ENCODE results near the gene KCNH2.
A peak's percentile ranks its signal among the peaks of the same experiment; 100 is the strongest.
"Not testable (repeated sequence)": the region's sequence is repeated elsewhere in the genome, so short reads cannot be mapped to it uniquely, and the experiment has no call there.

KCNH2 gene

GRCh38 chr7:150978126-150978789 lies at the start of gene KCNH2:
Gene KCNH2, minus strand, starts transcription at chr7:150978321. Its CDS starts 408 bp downstream, at chr7:150977913.
- peaks cover 23 to 38% of the 10 kb centered on the region in 2 donors for H3K4me1 Mint-ChIP-seq
- H3K4me3 Mint-ChIP-seq = peak within 1 kb of the TSS; percentile 70 to 81
- H3K36me3 Mint-ChIP-seq = peaks cover 3 to 4% of the 10 kb centered on the region in 2 donors
- DNase-seq (no peak), ATAC-seq (replicated peaks) (no peak)
- H3K27ac Mint-ChIP-seq = peak within 1 kb of the TSS; percentile 56
- H3K9me3 Mint-ChIP-seq = peaks cover 0 to 4% of the 10 kb centered on the region in 2 donors
- H3K27me3 Mint-ChIP-seq = peaks cover 61 to 79% of the 10 kb centered on the region in 2 donors

DNA sequence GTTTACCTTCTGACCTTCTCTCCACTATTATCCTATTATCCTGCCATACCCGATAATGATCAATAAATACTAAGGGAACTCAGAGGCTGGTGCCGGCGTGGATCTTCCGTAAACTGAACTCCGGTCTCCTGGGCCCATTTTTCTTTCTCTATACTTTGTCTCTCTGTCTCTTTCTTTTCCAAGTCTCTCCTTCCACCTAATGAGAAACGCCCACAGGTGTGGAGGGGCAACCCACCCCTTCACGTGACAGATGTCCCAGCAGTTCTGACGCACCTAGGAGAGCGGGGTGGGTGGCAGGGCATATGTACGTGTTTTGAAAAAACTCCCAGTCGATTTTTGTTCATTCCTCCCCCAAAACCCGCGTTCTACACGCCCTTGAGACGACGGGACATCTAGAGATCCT lies 49.6 kb upstream of the KCNH2 start:
- H3K36me3 Mint-ChIP-seq = peaks cover 10 to 14% of the 10 kb centered on the region in 2 donors
- peaks cover 16 to 22% of the 10 kb centered on the region in 2 donors for H3K27me3 Mint-ChIP-seq
- not testable (repeated sequence) for H3K9me3 Mint-ChIP-seq, DNase-seq
- peak overlapping the region; percentile 97 for H3K27ac Mint-ChIP-seq
- H3K4me1 Mint-ChIP-seq = peaks cover 17 to 29% of the 10 kb centered on the region in 2 donors
- ATAC-seq (replicated peaks) = peak; percentile 5 to 15
- peak overlapping the region; percentile 92 to 98 for H3K4me3 Mint-ChIP-seq

DNA sequence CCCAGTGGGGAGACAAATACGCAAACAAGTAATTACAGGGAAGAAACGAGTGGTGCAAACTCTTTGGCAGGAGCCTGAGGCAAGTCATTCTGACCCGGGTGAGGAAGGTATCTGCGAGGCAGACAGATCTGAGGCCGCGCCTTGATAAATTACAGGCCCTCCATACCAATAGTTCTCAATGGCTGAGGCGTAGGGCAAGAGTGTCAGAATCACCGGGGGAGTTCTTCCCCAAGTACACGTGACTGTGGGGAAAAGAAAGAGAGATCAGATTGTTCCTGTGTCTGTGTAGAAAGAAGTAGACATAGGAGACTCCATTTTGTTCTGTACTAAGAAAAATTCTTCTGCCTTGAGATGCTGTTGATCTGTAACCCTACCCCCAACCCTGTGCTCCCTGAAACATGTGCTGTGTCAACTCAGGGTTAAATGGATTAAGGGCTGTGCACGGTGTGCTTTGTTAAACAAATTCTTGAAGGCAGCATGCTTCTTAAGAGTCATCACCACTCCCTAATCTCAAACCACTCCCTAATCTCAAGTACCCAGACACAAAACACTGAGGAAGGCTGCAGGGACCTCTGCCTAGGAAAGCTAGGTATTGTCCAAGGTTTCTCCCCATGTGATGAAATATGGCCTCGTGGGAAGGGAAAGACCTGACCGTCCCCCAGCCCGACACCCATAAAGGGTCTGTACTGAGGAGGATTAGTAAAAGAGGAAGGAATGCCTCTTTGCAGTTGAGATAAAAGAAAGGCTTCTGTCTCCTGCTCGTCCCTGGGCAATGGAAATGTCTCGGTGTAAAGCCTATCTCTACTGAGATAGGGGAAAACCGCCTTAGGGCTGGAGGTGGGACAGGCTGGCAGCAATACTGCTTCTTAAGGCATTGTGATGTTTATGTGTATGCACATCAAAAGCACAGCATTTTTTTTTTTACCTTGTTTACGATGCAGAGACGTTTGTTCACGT lies 48.9 kb upstream of the KCNH2 start:
- not testable (repeated sequence) for H3K9me3 Mint-ChIP-seq; ATAC-seq (replicated peaks); DNase-seq
- H3K4me1 Mint-ChIP-seq = peaks cover 16 to 27% of the 10 kb centered on the region in 2 donors
- H3K4me3 Mint-ChIP-seq = peak overlapping the region; percentile 92 to 98
- H3K36me3 Mint-ChIP-seq = peaks cover 9 to 12% of the 10 kb centered on the region in 2 donors
- peak overlapping the region; percentile 97 for H3K27ac Mint-ChIP-seq
- peaks cover 16 to 23% of the 10 kb centered on the region in 2 donors for H3K27me3 Mint-ChIP-seq

- Mint-ChIP-seq H3K4me1 (peaks cover 14 to 22% of the 10 kb centered on the region in 2 donors), H3K4me3 (no peak overlapping the region), H3K27ac (no peak overlapping the region), H3K27me3 (peaks cover 21 to 32% of the 10 kb centered on the region in 2 donors), H3K9me3 (no peaks in the 10 kb centered on the region), H3K36me3 (peaks cover 4 to 9% of the 10 kb centered on the region in 2 donors)
- ATAC-seq (replicated peaks) = no peak
- DNase-seq = no peak
Measured at GRCh38 chr7:151025924-151026671, 48.0 kb upstream of the KCNH2 start.

DNA sequence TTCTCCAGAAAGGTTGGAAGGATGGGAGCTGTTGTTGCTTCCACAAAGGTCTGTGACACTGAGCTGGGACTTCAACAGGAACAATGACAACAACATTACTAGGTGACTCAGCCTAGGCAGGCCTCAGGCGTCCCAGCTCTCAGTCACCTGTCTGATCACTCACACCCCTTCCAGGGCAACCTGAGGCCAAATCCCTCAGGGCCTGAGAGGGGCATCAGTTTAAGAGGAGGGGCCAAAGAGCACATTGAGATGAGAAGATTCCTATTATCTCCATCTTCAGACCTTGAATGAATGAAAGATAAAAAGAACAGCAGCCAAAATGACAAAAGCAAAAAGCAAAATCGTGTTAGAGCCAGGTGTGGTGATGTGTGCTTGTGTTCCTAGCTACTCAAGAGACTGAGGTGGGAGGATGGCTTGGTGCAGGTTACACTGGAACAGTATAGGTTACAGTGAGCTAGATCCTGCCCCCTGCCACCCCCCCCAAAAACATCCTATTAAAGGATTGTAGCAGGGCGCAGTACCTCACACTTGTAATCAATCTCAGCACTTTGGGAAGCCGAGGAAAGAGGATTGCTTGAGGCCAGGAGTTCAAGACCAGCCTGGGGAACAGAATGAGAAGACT lies 46.4 kb upstream of the KCNH2 start, which contains the start of gene ATG9B:
Gene ATG9B, minus strand, starts transcription at position 60 of the 622 bp plus-strand sequence. CDS start 71 bp downstream, outside the sequence.
- H3K9me3 Mint-ChIP-seq = no peaks in the 10 kb centered on the region
- peaks cover 36 to 47% of the 10 kb centered on the region in 2 donors for H3K27me3 Mint-ChIP-seq
- H3K27ac Mint-ChIP-seq = no peak within 1 kb of the TSS
- peaks cover 4% of the 10 kb centered on the region in 2 donors for H3K36me3 Mint-ChIP-seq
- ATAC-seq (replicated peaks) (no peak), DNase-seq (no peak)
- H3K4me3 Mint-ChIP-seq = no peak within 1 kb of the TSS
- H3K4me1 Mint-ChIP-seq = peaks cover 12 to 22% of the 10 kb centered on the region in 2 donors

DNA sequence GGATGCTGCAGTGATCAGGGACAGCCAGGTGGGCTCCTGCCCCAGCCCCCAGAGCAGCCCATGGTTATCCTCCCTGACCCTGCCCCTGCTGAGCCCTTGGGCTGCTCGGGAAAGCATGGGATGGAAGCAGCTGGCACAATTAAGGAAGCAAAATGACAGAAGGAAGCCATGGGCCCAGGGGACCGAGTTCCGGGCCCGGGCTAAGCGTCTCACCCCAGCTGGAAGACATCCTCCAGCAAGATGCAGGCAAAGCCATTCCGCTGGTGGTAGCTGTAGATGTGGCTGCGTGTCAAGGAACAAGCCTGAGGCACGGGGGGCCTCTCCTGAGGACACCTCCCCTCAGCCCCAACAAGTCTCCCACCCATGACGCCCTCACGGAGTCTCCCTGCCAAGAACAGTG lies 45.1 kb upstream of the KCNH2 start:
- H3K9me3 Mint-ChIP-seq = no peaks in the 10 kb centered on the region
- no peak for ATAC-seq (replicated peaks)
- no peak overlapping the region for H3K4me3 Mint-ChIP-seq
- H3K27me3 Mint-ChIP-seq = peaks cover 48 to 60% of the 10 kb centered on the region in 2 donors
- no peak overlapping the region for H3K27ac Mint-ChIP-seq
- DNase-seq = no peak
- no peaks in the 10 kb centered on the region for H3K36me3 Mint-ChIP-seq
- peaks cover 14 to 24% of the 10 kb centered on the region in 2 donors for H3K4me1 Mint-ChIP-seq

DNA sequence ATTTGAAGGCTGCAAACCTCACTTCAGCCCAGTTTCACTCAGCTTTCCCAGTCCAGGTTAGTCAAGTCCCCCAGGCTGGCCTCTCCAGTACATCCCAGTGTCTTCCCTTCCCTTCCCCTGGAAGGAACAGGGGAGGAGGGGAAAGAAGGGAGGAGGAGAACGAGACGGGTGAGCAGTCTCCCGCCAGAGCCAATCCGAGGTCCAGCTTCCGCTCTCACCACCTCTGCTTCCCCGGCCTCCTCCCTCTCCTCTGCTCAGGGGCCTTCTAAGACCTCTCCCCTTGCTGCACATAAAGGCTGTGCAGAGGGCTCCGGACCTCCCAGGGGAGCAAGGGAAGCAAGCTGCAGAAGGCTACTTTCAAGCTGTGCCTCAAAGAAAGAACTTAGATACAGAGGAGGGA lies 42.1 kb upstream of the KCNH2 start:
- Mint-ChIP-seq H3K4me3 (peak overlapping the region in 1 of 2 donors; percentile 37), H3K36me3 (no peaks in the 10 kb centered on the region), H3K9me3 (no peaks in the 10 kb centered on the region), H3K27me3 (peaks cover 58 to 68% of the 10 kb centered on the region in 2 donors), H3K4me1 (peaks cover 22 to 31% of the 10 kb centered on the region in 2 donors), H3K27ac (no peak overlapping the region)
- no peak for ATAC-seq (replicated peaks)
- no peak for DNase-seq

- DNase-seq (no peak), ATAC-seq (replicated peaks) (no peak)
- H3K4me3 Mint-ChIP-seq = peak overlapping the region; percentile 76 to 77
- no peaks in the 10 kb centered on the region for H3K36me3 Mint-ChIP-seq
- peaks cover 54 to 66% of the 10 kb centered on the region in 2 donors for H3K27me3 Mint-ChIP-seq
- no peak overlapping the region for H3K27ac Mint-ChIP-seq
- H3K9me3 Mint-ChIP-seq = peaks cover 0 to 1% of the 10 kb centered on the region in 2 donors
- H3K4me1 Mint-ChIP-seq = peaks cover 28 to 42% of the 10 kb centered on the region in 2 donors
Measured at GRCh38 chr7:151019130-151019447, 41.0 kb upstream of the KCNH2 start.

DNA sequence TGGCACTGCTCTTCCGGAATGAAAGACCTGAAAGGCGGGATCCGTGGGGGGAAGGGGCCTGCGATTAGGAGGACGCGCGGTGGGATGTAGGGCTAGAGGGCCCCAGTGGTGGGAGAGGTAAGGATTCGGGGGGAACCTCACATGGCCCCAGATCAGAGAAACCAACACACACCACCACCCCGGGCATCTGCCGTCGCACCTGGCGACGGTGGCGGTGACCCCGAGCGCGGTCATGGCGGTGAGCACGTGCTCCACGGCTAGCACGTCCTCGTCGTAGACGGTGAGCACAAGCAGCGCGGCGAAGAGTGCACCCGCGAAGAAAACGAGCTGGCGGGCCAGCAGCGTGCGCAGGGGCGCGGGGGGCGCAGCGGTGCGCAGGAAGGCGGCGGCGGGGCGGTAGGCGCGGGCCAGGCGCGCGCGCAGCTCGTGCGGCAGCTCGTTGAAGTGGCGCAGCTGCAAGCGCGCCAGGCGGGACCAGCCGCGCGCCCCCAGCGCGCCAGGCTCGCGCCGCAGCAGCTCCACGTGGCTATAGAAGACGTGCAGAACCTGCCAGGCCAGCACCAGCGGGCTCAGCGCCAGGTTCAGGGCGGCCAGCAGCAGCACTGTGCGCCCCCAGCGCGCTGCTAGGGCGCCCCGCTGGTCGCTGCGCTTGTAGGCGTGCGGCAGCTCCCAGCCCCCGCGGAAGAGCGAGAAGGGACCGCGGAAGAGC lies 40.5 kb upstream of the KCNH2 start:
- DNase-seq (no peak), ATAC-seq (replicated peaks) (peak; percentile 35 to 39)
- Mint-ChIP-seq H3K36me3 (no peaks in the 10 kb centered on the region), H3K27me3 (peaks cover 55 to 64% of the 10 kb centered on the region in 2 donors), H3K4me3 (peak overlapping the region; percentile 77 to 86), H3K4me1 (peaks cover 28 to 47% of the 10 kb centered on the region in 2 donors), H3K27ac (peak overlapping the region; percentile 93), H3K9me3 (peaks cover 0 to 1% of the 10 kb centered on the region in 2 donors)

DNA sequence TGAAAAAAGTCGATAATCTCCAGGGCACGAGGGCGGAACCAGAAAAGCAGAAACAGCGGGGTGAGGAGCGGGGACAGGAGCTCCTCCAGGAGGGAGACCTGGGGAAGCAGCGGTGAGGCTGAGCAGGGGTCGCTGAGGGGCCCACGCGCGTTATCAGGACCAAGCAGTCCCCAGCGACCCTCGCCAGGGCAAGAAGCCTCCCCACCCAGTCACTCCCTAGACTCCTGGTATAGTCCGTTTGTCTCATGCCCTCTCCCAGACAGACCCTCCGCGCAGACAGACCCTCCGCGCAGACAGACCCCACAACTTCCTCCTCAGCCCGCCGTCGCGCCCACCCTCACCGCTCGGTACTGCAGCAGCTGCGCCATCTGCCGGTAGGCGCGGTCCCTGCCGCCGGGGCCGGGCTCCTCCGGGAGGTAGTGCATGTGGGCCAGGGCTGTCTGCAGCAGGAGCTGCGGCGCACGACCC lies 39.9 kb upstream of the KCNH2 start:
- H3K27me3 Mint-ChIP-seq = peaks cover 52 to 58% of the 10 kb centered on the region in 2 donors
- H3K9me3 Mint-ChIP-seq = peaks cover 0 to 1% of the 10 kb centered on the region in 2 donors
- peak; percentile 43 for DNase-seq
- peak; percentile 76 to 78 for ATAC-seq (replicated peaks)
- peaks cover 28 to 50% of the 10 kb centered on the region in 2 donors for H3K4me1 Mint-ChIP-seq
- peak overlapping the region; percentile 93 for H3K27ac Mint-ChIP-seq
- peak overlapping the region; percentile 77 to 86 for H3K4me3 Mint-ChIP-seq
- no peaks in the 10 kb centered on the region for H3K36me3 Mint-ChIP-seq

- Mint-ChIP-seq H3K27ac (peak overlapping the region; percentile 2), H3K27me3 (peaks cover 53 to 59% of the 10 kb centered on the region in 2 donors), H3K36me3 (no peaks in the 10 kb centered on the region), H3K9me3 (peaks cover 0 to 1% of the 10 kb centered on the region in 2 donors), H3K4me3 (peak overlapping the region; percentile 77 to 86), H3K4me1 (peaks cover 30 to 55% of the 10 kb centered on the region in 2 donors)
- DNase-seq (no peak), ATAC-seq (replicated peaks) (no peak)
Measured at GRCh38 chr7:151017370-151017952, 39.3 kb upstream of the KCNH2 start.

DNA sequence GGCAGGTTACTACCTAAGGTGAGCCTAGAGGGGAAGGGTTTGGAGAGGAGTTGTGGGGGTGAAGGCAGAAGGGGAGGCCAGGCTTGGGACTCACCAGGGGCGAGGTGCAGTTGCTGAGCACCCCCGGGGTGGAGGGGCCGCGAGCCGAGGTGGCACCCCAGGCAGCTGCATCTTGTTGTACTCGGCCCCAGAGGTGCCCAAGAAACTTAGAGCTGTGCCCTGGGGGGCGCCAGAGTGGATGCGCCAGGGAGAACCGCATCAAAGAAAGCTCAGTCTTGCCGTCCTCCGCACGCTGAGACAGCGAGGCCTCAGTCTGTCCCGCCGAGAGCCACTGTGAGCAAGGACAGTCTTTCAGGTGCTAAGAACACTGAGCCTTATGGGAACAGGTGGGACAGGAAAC lies 38.8 kb upstream of the KCNH2 start:
- peaks cover 0 to 1% of the 10 kb centered on the region in 2 donors for H3K9me3 Mint-ChIP-seq
- no peak overlapping the region for H3K27ac Mint-ChIP-seq
- H3K27me3 Mint-ChIP-seq = peaks cover 57 to 65% of the 10 kb centered on the region in 2 donors
- ATAC-seq (replicated peaks) = no peak
- no peak for DNase-seq
- H3K36me3 Mint-ChIP-seq = no peaks in the 10 kb centered on the region
- H3K4me3 Mint-ChIP-seq = no peak overlapping the region
- peaks cover 32 to 57% of the 10 kb centered on the region in 2 donors for H3K4me1 Mint-ChIP-seq
